Left lung (tissue), 10 donors: Measurements from ENCODE around the gene KRT80. TPM values are rescaled to one million over a fixed set of nuclear protein-coding genes. Genes with fewer than 3 reads are reported as not detected.

Experiments used
- ATAC-seq: fragments of 200-7000 bp; cut with Tn5 transposase; one replicate; pipeline ENCODE4 v1.9.1; 2020; ENCODE audit warnings: moderate library complexity
- DNase-seq, 4 donors: peaks; one replicate each; pipeline ENCODE4 v3.0.0-alpha.2; 2013 to 2020
- H3K27ac ChIP-seq, 2 donors: fragments of 200-600 bp; sonication (generic) in 1 of 2; one replicate each; pipeline versions ENCODE4 v1.5.0 to v1.8.0; 2020 to 2021
- H3K27me3 ChIP-seq, 2 donors: fragments of 200-600 bp; sonication (generic) in 1 of 2; one replicate each; pipeline versions ENCODE4 v1.5.0 to v1.8.0; 2020 to 2021
- H3K36me3 ChIP-seq, 2 donors: fragments of 200-600 bp; sonication (generic) in 1 of 2; one replicate each; pipeline versions ENCODE4 v1.5.0 to v1.8.0; 2020 to 2021
- H3K4me1 ChIP-seq, 2 donors: fragments of 200-600 bp; one replicate each; pipeline ENCODE4 v1.8.0; 2021
- H3K4me3 ChIP-seq, 2 donors: fragments of 200-600 bp; sonication (generic) in 1 of 2; one replicate each; pipeline versions ENCODE4 v1.5.0 to v1.8.0; 2020 to 2021; ENCODE audit warnings: mild to moderate bottlenecking in 1 of 2
- H3K9me3 ChIP-seq, 2 donors: fragments of 200-600 bp; sonication (generic) in 1 of 2; one replicate each; pipeline versions ENCODE4 v1.5.0 to v1.8.0; 2020 to 2021
- intact Hi-C, 2 donors: fragments of 100-400 bp; cut with DNase I; formaldehyde crosslinking; loops; one replicate each; pipeline versions ENCODE4 v1.11.2 to v1.14.2; 2022
- polyA plus RNA-seq, 6 donors: library from polyadenylated mRNA; unstranded; fragments of 120-200 nt; gene quantifications; one replicate each; pipeline ENCODE4 v1.2.1, GENCODE V29; 2013; ENCODE audit not compliant: insufficient read length in 6 of 6
- total RNA-seq, 2 donors: library from RNA; stranded (reverse); fragmentation: NEBNext Ultra II Directional; extraction: Animal tissue kit (Norgen Biotek cat#: 25700); gene quantifications; one replicate each; pipeline ENCODE4 v1.2.1, GENCODE V29; 2021
- TF ChIP-seq, protein P1 (sequence below), 2 donors: fragments of 200-600 bp; sonication (generic) in 1 of 2; IDR thresholded peaks; one replicate each; pipeline versions ENCODE4 v1.5.0 to v1.8.0; 2021; ENCODE audit warnings: antibody characterized with exemption in 2 of 2
- donor health status: DM: no; HTN: yes; CAD: no.
- donor health status: DM: no; HTN: no; CAD: no.

Gene KRT80
- total and polyA plus RNA-seq, 8 donors, result 0.59 to 30.1 (median 0.93) TPM

DNA sequence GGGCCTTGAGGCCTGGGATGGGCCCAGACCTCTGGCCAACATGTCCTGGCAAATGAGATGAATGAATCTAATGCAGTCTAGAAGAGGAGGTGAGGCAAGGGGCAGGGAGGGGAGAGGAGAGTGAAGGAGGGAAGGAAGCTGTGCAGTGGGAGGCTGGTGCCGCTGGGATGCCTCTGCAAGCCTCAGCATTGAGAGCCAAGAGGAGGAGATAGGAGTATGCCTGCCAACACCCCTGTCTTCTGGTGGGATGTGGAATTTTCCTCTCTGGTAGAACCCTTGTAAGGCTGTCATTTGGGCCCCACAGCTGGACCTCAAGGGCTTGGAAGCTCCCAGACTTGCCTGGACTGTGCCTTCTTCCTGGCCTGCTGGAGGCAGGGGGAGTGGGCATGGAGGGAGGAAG, 21.9 kb downstream of the KRT80 start:
- no peak overlapping the region for H3K27ac ChIP-seq

DNA sequence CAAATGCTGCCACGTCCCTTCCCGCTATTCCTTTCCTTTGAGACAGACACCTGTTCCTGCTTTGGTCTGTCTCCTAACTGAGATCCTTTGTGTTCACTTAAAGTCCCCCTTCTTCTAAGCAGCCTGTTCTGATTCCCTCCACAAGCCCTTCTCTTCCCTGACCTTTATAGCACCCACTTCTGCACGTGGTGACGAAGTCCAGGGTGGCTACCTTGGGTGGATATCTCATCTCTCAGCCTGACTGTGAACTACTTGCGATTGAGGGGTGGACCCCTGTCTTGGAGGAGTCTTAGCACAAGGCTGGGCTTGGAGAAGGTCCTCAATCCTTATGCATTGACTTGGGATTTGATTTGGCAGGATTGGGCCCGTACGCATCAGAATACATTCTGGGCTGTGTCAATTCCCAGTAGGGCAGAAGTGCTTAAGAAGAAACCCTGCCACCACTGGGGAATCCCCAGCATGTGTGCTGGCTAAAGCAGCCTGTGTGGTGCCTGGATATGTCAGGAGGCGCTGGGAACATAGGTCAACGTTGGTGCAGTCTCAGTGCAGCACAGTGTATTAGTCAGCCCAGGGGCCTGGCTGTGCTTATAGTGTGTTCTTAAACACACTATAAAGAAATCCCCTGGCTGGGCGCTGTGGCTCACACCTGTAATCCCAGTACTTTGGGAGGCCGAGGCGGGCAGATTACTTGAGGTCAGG, 23.6 kb downstream of the KRT80 start:
- no peak overlapping the region for H3K27ac ChIP-seq
- no peaks in the 10 kb centered on the region for H3K36me3 ChIP-seq
- peak in 1 of 4 donors; percentile 50 for DNase-seq
- TF ChIP-seq, protein P1, sequence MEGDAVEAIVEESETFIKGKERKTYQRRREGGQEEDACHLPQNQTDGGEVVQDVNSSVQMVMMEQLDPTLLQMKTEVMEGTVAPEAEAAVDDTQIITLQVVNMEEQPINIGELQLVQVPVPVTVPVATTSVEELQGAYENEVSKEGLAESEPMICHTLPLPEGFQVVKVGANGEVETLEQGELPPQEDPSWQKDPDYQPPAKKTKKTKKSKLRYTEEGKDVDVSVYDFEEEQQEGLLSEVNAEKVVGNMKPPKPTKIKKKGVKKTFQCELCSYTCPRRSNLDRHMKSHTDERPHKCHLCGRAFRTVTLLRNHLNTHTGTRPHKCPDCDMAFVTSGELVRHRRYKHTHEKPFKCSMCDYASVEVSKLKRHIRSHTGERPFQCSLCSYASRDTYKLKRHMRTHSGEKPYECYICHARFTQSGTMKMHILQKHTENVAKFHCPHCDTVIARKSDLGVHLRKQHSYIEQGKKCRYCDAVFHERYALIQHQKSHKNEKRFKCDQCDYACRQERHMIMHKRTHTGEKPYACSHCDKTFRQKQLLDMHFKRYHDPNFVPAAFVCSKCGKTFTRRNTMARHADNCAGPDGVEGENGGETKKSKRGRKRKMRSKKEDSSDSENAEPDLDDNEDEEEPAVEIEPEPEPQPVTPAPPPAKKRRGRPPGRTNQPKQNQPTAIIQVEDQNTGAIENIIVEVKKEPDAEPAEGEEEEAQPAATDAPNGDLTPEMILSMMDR (IDR thresholded peaks at IDR 0.05), result no peak
- no peak for ATAC-seq
- H3K27me3 ChIP-seq, result no peaks in the 10 kb centered on the region
- H3K9me3 ChIP-seq, result no peaks in the 10 kb centered on the region
- H3K4me1 ChIP-seq, result peaks cover 0 to 17% of the 10 kb centered on the region in 2 donors
- intact Hi-C loops, result no loop called here
- H3K4me3 ChIP-seq, result no peak overlapping the region

More for the DNA sequence above, 21.9 kb downstream of the KRT80 start:
- Histone ChIP-seq H3K9me3 (no peaks in the 10 kb centered on the region), H3K36me3 (no peaks in the 10 kb centered on the region), H3K4me1 (peaks cover 0 to 3% of the 10 kb centered on the region in 2 donors), H3K4me3 (no peak overlapping the region), H3K27me3 (no peaks in the 10 kb centered on the region)
- intact Hi-C loops, result loop anchor here in 1 of 2 donors (5.0 kb wide), 1 partner anchor 37 kb away; no protein-coding TSS in a partner anchor
- ATAC-seq (no peak), DNase-seq (peak in 1 of 4 donors; percentile 13)
- TF ChIP-seq, protein P1 (IDR thresholded peaks at IDR 0.05), result no peak

DNA sequence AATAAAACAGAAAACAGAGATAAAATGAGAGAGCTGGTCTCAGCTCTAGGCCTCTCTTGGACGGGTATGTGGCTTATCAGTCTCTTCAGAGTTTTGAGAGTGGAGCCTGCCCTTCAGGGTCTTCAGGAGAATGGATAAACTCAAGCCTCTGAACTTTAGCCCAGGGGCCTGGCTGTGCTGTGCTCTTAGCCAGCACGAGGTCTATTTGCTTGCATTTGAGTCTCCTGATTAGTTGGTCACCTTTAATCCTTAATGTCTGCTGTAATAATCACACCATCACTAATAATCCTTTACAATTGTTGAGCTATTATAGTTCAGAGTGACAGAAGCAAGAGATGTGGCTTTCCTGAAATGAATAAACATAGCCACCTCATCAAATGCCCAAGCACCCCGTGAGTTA, 24.3 kb downstream of the KRT80 start:
- H3K36me3 ChIP-seq, result no peaks in the 10 kb centered on the region
- H3K4me1 ChIP-seq, result peaks cover 0 to 17% of the 10 kb centered on the region in 2 donors
- no peak for ATAC-seq
- H3K27me3 ChIP-seq, result no peaks in the 10 kb centered on the region
- intact Hi-C loops, result no loop called here
- DNase-seq, result no peak
- TF ChIP-seq, protein P1 (IDR thresholded peaks at IDR 0.05), result no peak
- H3K9me3 ChIP-seq, result no peaks in the 10 kb centered on the region
- no peak overlapping the region for H3K27ac ChIP-seq
- no peak overlapping the region for H3K4me3 ChIP-seq

DNA sequence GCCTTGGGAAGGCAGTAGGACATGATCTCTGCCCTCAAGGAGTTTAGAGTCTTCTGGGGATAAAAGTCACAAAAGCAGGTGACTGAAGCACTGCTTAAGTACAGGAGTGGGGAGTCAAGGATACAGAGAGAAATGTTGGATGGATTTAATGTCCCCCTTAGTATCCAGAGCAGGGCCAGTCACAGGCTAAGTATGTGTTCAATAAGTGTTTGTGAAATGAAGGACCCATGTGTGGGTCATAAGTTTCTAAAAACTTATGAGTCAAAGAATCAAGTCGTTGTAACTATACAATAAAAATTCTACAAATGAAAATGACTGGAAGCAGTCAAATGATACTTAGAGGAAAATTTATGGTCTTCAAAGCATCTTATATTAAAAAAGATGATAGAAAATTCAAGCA, 25.1 kb downstream of the KRT80 start:
- Histone ChIP-seq H3K36me3 (no peaks in the 10 kb centered on the region), H3K27ac (no peak overlapping the region), H3K27me3 (no peaks in the 10 kb centered on the region), H3K9me3 (no peaks in the 10 kb centered on the region), H3K4me1 (peaks cover 0 to 17% of the 10 kb centered on the region in 2 donors), H3K4me3 (no peak overlapping the region)
- ATAC-seq (no peak), DNase-seq (no peak)
- intact Hi-C loops, result no loop called here
- TF ChIP-seq, protein P1 (IDR thresholded peaks at IDR 0.05), result no peak

DNA sequence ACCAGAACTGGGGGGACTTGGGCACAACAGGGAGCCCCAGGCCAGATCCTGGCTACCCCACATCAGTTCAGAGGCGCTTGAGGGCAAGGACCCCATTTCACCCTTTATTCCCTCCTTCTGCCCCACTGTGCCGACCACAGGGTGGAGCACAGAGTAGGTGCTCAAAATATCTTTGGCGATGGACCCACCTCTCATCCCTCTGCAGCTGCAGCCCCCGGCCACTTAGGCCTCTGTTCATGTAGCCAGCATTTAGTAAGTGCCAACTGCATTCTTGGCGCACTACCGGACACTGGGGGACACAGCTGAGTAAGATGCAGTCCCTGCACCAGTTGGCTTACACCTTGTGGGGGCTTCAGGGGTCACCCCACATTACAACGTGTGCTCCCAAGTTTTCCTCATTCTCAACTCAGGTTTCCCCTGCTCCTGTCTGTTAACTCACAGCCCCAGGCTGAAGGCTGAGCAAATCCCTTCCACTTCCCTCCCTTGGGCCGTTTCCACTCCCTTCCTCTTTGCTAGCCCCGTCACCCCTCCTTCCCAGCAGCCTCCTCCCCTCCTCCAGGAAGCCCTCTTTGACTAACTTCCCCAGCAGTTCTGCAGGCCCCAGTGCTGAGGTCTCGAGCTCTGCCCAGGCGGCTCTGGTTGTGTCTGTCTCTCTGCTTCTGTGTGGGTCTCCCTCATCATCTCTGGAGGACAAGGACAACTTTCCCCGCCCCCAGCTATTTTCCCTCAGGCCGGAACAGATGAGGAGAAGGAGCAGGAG, 26.5 kb downstream of the KRT80 start:
- H3K36me3 ChIP-seq, result no peaks in the 10 kb centered on the region
- no peaks in the 10 kb centered on the region for H3K9me3 ChIP-seq
- intact Hi-C loops, result no loop called here
- TF ChIP-seq, protein P1 (IDR thresholded peaks at IDR 0.05), result no peak
- no peak for ATAC-seq
- peak in 1 of 4 donors; percentile 68 for DNase-seq
- H3K27me3 ChIP-seq, result no peaks in the 10 kb centered on the region
- no peak overlapping the region for H3K27ac ChIP-seq
- H3K4me3 ChIP-seq, result no peak overlapping the region
- H3K4me1 ChIP-seq, result peaks cover 0 to 17% of the 10 kb centered on the region in 2 donors
